Body of pancreas (tissue), 4 donors: ENCODE data around the gene KRTAP3-1. TPM values are rescaled to one million over a fixed set of nuclear protein-coding genes. Genes with fewer than 3 reads are reported as not detected.

Experiments used
- ATAC-seq: fragments of 150-250 bp; one replicate; pipeline ENCODE4 v1.9.1; 2016
- DNase-seq, 4 donors: peaks; one replicate each; pipeline ENCODE4 v3.0.0-alpha.2; 2019
- H3K27ac ChIP-seq, 4 donors: fragments of 200-600 bp; sonication (generic); 1 replicate in 3 of 4; 2 replicates in 1 of 4; pipeline versions ENCODE4 v1.5.1 to v1.6.1; 2016 to 2019; ENCODE audit warnings: mild to moderate bottlenecking in 1 of 4, mixed read lengths in 1 of 4, moderate library complexity in 1 of 4
- H3K27me3 ChIP-seq, 2 donors: fragments of 200-600 bp; sonication (generic); one replicate each; pipeline ENCODE4 v1.6.0; 2016; ENCODE audit warnings: mild to moderate bottlenecking in 1 of 2
- H3K36me3 ChIP-seq, 2 donors: fragments of 200-600 bp; sonication (generic); replicated peaks in 1 of 2; 2 replicates each; pipeline ENCODE4 v1.5.1; 2016; ENCODE audit warnings: low read depth in 2 of 2; ENCODE audit not compliant: insufficient read depth in 1 of 2
- H3K4me1 ChIP-seq: fragments of 200-600 bp; sonication (generic); one replicate; pipeline ENCODE4 v1.6.0; 2016
- H3K4me3 ChIP-seq, 2 donors: fragments of 200-600 bp; sonication (generic); 1 replicate in 1 of 2; 2 replicates in 1 of 2; pipeline ENCODE4 v1.5.1; 2016 to 2019
- H3K9me3 ChIP-seq, 3 donors: fragments of 200-600 bp; sonication (generic); 1 replicate in 2 of 3; 2 replicates in 1 of 3; pipeline ENCODE4 v1.5.1; 2016
- POLR2A ChIP-seq, 3 donors: fragments of 450-650 bp; IDR thresholded peaks; one replicate each; pipeline ENCODE4 v1.6.1; 2016; ENCODE audit warnings: antibody characterized with exemption in 3 of 3, mild to moderate bottlenecking in 2 of 3
- WGBS, 2 donors: methylation state at CpG; one replicate each; pipeline ENCODE4 v1.1.5; 2017; 5-methylcytosine and 5-hydroxymethylcytosine counted together
- intact Hi-C: fragments of 100-400 bp; cut with DNase I; formaldehyde crosslinking; loops from one replicate; pipeline ENCODE4 v1.15.1; 2023
- total RNA-seq, 2 donors: library from RNA; depleted of rRNA; stranded (reverse); fragments of >200 nt; gene quantifications; one replicate each; pipeline ENCODE4 v1.1.0, GENCODE V29; 2016
- TF ChIP-seq, protein P1 (sequence below), 7 experiments: fragments of 450-650 bp in 4 of 7; fragments of 200-600 bp in 3 of 7; sonication (generic) in 3 of 7; IDR thresholded peaks; one replicate each; pipeline ENCODE4 v1.5.1; 2016 to 2019; ENCODE audit warnings: antibody characterized with exemption in 7 of 7

Gene KRTAP3-1
- total RNA-seq, 2 donors from 2014 or later: not detected

DNA sequence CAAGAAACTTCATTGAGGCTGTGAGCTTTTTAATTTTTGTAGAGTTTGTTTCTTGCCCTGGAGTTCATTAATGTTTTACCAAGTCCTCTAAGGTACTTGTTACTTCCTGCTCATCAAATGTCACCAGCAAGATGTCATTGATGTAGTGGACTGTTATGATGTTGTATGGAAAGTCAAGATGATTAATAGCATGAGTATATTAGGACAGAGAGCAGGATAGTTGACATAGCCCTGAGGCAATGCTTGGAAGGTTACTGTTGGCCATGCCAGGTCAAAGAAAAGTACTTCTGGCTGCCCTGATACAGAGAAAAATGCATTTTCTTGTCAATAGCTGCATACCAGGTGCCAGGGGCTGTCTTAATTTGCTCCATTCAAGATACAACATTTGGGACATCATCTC lies 11.4 kb upstream of the KRTAP3-1 start:
- no peak for TF ChIP-seq POLR2A (IDR thresholded peaks at IDR 0.05)
- TF ChIP-seq, protein P1, sequence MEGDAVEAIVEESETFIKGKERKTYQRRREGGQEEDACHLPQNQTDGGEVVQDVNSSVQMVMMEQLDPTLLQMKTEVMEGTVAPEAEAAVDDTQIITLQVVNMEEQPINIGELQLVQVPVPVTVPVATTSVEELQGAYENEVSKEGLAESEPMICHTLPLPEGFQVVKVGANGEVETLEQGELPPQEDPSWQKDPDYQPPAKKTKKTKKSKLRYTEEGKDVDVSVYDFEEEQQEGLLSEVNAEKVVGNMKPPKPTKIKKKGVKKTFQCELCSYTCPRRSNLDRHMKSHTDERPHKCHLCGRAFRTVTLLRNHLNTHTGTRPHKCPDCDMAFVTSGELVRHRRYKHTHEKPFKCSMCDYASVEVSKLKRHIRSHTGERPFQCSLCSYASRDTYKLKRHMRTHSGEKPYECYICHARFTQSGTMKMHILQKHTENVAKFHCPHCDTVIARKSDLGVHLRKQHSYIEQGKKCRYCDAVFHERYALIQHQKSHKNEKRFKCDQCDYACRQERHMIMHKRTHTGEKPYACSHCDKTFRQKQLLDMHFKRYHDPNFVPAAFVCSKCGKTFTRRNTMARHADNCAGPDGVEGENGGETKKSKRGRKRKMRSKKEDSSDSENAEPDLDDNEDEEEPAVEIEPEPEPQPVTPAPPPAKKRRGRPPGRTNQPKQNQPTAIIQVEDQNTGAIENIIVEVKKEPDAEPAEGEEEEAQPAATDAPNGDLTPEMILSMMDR (IDR thresholded peaks at IDR 0.05): no peak
- Histone ChIP-seq H3K9me3 (no peaks in the 10 kb centered on the region), H3K4me3 (no peak overlapping the region), H3K4me1 (no peaks in the 10 kb centered on the region), H3K27me3 (no peaks in the 10 kb centered on the region), H3K36me3 (no peaks in the 10 kb centered on the region), H3K27ac (no peak overlapping the region)
- ATAC-seq (no peak), DNase-seq (no peak)
- intact Hi-C loops: no loop called here

DNA sequence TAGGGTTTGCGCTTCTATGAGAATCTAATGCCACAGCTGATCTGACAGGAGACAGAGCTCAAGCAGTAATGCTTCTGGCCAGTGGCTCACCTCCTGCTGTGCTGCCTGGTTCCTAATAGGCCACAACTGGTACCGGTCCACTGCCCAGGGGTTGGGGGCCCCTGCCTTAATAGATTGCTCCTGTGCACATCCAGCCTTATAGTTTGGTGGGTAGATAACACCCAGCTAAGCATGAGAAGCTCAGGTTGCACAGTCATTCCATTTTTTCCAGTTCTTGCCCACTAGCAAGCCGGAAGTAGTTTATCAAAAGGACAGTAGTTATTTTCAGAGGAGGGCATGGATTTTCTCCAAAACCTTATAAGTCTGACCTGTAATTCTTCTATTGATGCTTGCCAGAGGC lies 10.5 kb upstream of the KRTAP3-1 start:
- no peaks in the 10 kb centered on the region for H3K4me1 ChIP-seq
- ATAC-seq (no peak), DNase-seq (no peak)
- no peaks in the 10 kb centered on the region for H3K36me3 ChIP-seq
- no peaks in the 10 kb centered on the region for H3K9me3 ChIP-seq
- WGBS, 2 donors: 96% methylated on average over 3 of the region's 3 CpGs
- no peak for TF ChIP-seq POLR2A (IDR thresholded peaks at IDR 0.05)
- TF ChIP-seq, protein P1 (IDR thresholded peaks at IDR 0.05): no peak
- H3K27ac ChIP-seq: no peak overlapping the region
- H3K27me3 ChIP-seq: no peaks in the 10 kb centered on the region
- intact Hi-C loops: no loop called here
- no peak overlapping the region for H3K4me3 ChIP-seq

DNA sequence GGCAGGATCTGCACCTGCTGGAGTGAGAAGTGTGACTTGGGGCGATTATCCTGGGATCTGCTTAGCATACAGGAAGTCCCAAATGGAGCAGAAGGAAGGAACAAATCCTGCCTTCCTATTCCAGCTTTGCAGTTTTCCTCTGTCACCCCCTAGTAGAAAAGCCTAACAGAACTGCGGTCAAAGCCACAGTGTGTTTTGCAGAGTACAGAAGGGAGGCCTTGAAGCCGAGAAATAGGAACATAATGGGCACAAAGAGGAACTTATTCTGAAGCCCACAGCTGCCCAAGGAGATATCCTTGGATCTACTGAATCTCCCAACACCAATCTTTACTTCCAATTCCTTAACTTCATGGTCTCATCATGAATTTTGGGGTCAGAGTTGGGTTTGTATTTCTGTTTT lies 9.6 kb upstream of the KRTAP3-1 start:
- no peaks in the 10 kb centered on the region for H3K9me3 ChIP-seq
- DNase-seq (no peak), ATAC-seq (no peak)
- no peak overlapping the region for H3K4me3 ChIP-seq
- WGBS, 2 donors: 73 to 82% methylated on average over 3 of the region's 3 CpGs
- intact Hi-C loops: no loop called here
- no peaks in the 10 kb centered on the region for H3K4me1 ChIP-seq
- no peak overlapping the region for H3K27ac ChIP-seq
- TF ChIP-seq, protein P1 (IDR thresholded peaks at IDR 0.05): no peak
- no peak for TF ChIP-seq POLR2A (IDR thresholded peaks at IDR 0.05)
- H3K27me3 ChIP-seq: no peaks in the 10 kb centered on the region
- H3K36me3 ChIP-seq: no peaks in the 10 kb centered on the region

DNA sequence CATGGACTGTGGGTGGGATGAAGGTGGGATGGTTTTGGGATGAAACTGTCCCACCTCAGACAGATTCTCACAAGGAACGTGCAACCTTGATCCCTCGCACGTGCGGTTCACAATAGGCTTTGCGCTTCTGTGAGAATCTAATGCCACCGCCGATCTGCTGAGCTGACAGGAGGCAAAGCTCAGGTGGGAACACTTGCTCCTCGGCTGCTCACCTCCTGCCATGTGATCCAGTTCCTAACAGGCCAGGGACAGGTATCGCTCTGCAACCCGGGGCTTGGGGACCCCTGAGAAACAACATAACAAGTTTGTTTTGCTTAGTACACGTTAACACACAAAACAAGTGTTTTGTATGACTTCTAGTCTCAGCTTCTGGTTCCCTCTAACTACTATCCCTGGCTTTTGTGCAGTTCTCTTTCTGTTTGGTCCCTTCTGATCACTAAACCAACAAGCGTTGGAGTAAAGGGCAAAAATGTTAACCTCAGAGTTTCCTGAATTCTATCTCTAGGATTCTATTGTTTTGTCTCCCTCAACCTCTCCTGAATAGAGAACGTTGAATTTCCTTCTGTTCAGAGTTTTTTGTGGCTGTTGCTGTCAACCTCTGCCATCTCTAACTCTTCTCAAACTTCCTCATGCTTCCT lies 7.8 kb upstream of the KRTAP3-1 start:
- TF ChIP-seq, protein P1 (IDR thresholded peaks at IDR 0.05): no peak
- no peak for TF ChIP-seq POLR2A (IDR thresholded peaks at IDR 0.05)
- Histone ChIP-seq H3K9me3 (no peaks in the 10 kb centered on the region), H3K27me3 (no peaks in the 10 kb centered on the region), H3K4me3 (no peak overlapping the region), H3K27ac (no peak overlapping the region), H3K4me1 (no peaks in the 10 kb centered on the region), H3K36me3 (no peaks in the 10 kb centered on the region)
- DNase-seq: no peak
- 63 to 67% methylated on average over 13 of the region's 13 CpGs for WGBS, 2 donors
- ATAC-seq: no peak
- intact Hi-C loops: no loop called here

DNA sequence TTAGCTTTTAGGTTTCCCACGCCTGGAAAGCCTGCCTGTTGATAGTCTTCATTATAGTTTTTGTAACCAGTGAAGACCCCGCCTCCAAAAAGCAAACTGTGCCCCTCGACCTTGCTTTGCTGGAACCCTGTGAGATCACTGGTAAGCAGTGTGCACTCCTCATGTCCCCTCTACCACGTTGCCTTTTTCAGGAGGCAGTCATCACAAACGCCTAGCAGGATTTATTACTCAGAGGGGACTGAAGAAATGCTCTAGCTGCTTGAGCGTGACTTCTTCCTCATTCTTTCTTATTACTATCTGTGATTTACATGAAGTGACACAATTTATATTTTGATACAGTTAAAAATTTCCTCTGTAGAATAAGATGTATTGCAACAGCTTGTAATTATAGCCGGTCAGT lies 6.5 kb upstream of the KRTAP3-1 start:
- Histone ChIP-seq H3K27me3 (no peaks in the 10 kb centered on the region), H3K9me3 (no peaks in the 10 kb centered on the region), H3K36me3 (no peaks in the 10 kb centered on the region), H3K4me3 (no peak overlapping the region), H3K4me1 (no peaks in the 10 kb centered on the region), H3K27ac (no peak overlapping the region)
- ATAC-seq (no peak), DNase-seq (no peak)
- intact Hi-C loops: no loop called here
- WGBS, 2 donors: 56 to 67% methylated on average over 7 of the region's 7 CpGs
- TF ChIP-seq, protein P1 (IDR thresholded peaks at IDR 0.05): no peak
- TF ChIP-seq POLR2A (IDR thresholded peaks at IDR 0.05): no peak
